ENCODE data around the gene TPRG1.

GRCh38 chr3:189157232-189158007 lies 14.4 kb upstream of the TPRG1 start:
- TF ChIP-seq POLR2A (IDR thresholded peaks at IDR 0.05; ENCODE audit: low read depth, low read length), result no peak
- no peak for TF ChIP-seq POLR2AphosphoS5 (IDR thresholded peaks at IDR 0.05; ENCODE audit: low read depth, low read length)
- TF ChIP-seq TAF1 (IDR thresholded peaks at IDR 0.05; ENCODE audit: low read depth, low read length), result no peak
